ENCODE results near the gene LYL1.
"Not testable (repeated sequence)": the region's sequence is repeated elsewhere in the genome, so short reads cannot be mapped to it uniquely, and the experiment has no call there.

Gene LYL1

DNA sequence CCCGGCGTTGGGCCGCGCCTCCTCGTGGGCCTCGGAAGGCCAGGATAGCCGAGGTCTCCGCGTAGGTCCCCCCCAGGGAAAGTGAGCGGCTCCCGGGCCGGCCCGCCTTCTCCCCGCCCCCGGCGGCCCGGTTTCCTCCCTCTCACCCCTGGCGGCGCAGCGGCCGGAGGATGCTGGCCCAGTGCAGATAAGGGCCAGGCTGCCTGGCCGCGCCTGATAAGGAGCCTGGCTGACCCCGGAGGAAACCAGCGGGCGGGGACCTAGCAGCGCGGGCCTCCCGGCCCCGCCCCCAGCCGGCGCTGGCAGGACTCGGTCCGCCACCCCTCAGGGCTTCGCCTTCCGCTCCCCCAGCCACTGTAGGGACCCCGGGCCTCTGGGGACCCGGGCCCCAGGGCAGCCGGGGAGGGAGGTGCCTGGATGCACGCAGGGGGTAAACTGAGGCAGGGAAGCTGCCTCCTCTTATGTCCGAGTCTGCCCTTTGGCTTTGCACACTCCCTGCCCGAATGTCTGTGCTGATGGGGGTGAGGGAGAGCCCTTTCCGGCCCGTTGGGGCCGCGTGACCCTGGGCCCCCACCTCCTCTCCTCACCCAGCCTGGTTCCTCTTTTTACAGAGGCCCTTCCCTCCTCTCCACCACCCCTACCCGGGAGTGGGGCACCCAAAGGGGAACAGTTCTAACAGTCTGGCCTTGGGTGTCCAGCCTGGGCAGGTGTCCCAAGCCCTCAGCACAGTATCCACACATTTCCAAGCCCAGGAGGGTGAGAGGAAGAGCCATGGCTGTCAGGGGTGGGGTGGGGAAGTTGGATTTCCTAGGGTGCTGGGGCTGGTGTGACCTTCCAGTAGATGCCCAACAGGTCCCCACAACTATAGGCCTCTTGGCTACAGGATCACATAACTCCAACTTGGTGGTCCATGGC is at the start of gene LYL1:
TSS of gene LYL1 (minus strand) at position 193 of the 915 bp plus-strand sequence. CDS start 1,687 bp downstream, outside the sequence.
- peak within 1 kb of the TSS; percentile 98 for H3K27ac Mint-ChIP-seq
- peaks cover 68% of the 10 kb centered on the region for H3K4me1 Mint-ChIP-seq (ENCODE audit: low read depth)
- no peaks in the 10 kb centered on the region for H3K9me3 Mint-ChIP-seq
- intact Hi-C loops (cut with micrococcal nuclease): loop anchor here (1.0 to 5.0 kb wide), 2 partner anchors 9 to 49 kb away; partner anchors contain the start of genes IER2 and STX10
- no peaks in the 10 kb centered on the region for H3K27me3 Mint-ChIP-seq
- H3K4me3 Mint-ChIP-seq: peak within 1 kb of the TSS; percentile 92
- peaks cover 73% of the 10 kb centered on the region for H3K36me3 Mint-ChIP-seq (ENCODE audit: low read depth)

DNA sequence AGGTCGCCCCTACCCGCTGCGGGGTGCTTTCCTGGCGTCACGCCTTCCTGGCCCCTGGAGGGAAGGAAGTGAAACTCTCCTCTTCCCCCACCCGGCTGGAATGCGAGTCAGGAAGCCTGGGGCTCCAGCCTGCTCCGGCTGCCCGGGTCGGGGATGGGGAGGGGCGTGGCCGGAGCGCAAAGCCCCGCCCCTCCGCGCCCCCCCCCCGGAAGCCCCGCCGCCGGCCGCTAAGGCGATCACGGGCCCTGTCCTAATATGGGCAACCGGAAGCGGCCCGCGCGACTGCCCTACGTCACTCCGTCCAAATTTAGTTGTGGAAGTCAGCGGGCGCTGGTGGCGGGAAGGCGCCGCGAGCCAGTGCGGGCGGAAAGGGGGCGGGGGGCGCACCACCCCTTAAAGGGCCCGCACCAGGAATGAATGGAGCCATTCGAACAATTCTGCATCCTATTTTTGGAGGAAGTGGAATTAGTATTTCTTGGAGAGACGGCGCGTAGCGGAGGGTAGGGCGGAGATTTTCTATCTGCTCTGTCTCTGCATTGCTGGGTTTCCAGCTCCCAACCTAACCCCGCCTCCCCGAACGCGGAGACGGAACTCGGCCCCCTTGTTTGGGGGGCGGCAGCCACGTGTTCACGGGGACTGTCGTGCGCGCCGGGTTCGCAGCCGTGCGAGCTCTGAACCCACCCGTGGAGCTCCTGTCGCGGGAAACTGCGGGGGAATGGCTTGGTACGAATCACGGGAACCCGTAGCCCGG is 49.1 kb upstream of the LYL1 start:
- Mint-ChIP-seq H3K4me1 (ENCODE audit: low read depth) (peaks cover 57% of the 10 kb centered on the region), H3K36me3 (ENCODE audit: low read depth) (peaks cover 53% of the 10 kb centered on the region), H3K4me3 (peak overlapping the region; percentile 97), H3K27ac (peak overlapping the region; percentile 99), H3K9me3 (no peaks in the 10 kb centered on the region), H3K27me3 (no peaks in the 10 kb centered on the region)
- intact Hi-C loops (cut with micrococcal nuclease): loop anchor here (2.0 to 5.0 kb wide), 2 partner anchors 35 to 49 kb away; partner anchors contain the start of genes LYL1 and TRMT1

DNA sequence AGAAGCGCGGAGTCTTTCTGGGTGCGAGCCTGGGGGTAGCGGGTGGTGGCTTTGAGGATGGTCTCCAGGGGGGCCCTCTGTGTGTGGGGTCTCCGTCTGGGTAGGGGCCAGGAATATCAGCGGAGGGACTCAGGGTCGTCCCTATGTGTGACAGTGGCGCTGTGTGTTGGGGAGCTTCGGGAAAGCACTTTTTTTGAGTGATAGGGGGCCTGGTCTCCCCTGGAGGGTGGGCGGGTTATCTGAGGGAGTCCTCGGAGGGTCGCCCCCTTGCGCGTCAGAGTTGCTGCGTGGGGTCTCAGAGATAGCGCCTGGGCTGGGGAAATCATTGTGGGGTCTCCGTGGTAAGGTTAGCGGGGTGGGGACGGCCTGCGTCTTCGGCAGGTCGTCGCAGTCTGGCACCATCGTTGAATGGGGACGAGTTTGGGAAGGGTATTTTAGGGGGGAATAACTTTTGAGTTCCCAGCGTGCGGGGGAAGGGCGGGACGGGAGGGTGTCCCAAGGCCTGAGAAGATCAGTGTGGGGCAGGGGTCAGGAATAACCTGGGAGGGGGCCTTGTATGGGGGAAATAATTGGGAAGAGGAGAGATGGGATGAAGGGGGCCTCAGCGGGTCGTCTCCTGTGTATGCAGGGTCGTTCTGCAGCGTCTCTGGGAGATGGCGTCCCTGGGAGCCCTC is 48.4 kb upstream of the LYL1 start:
- Mint-ChIP-seq H3K27me3 (no peaks in the 10 kb centered on the region), H3K4me3 (peak overlapping the region; percentile 97), H3K4me1 (ENCODE audit: low read depth) (peaks cover 54% of the 10 kb centered on the region), H3K9me3 (no peaks in the 10 kb centered on the region), H3K27ac (peak overlapping the region; percentile 99), H3K36me3 (ENCODE audit: low read depth) (peaks cover 60% of the 10 kb centered on the region)
- intact Hi-C loops (cut with micrococcal nuclease): loop anchor here (2.0 to 5.0 kb wide), 2 partner anchors 34 to 49 kb away; partner anchors contain the start of genes LYL1 and TRMT1

DNA sequence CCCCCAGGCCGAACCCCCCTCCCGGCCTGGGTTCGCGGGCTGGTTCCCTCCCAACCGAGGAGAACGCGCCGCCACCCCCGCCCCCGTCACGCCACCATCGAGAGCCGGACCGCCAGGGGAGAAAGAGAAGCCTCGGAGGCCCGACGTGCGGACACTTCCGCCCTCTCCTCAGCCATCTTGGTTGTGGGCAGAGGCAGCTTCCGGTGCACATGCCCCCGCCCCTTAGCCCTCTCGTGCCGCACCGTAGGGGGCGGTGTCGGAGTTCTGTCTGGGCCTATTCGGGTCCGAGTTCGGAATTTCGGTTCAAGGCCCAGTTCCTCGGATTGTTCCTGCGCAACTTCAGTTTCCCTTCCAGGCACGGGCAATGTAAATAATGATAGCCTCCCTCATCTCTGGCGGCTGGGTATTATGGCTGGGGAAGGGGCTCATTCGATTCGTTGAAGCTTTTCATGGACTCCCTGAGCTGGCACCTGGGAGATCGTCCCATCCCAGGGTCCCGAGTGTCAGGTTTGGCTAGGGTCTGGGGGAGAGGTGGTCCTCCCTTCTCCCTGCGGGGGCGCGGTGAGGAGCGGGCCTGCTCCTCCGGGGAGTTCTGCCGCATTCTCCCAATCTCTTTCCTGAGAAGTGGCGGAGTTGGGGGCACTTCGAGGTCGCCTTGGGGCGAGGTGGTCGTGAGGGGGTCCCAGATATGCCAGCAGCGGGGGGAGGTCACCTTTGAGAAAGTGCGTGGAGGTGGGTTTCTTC is 47.7 kb upstream of the LYL1 start, which contains the start of the genes IER2 and STX10:
TSS of gene IER2 (plus strand) at position 225 of the 744 bp plus-strand sequence. CDS start 2,776 bp downstream, outside the sequence.
TSS of gene STX10 (minus strand) at position 189 of the 744 bp plus-strand sequence. CDS start 202 bp downstream, outside the sequence.
- no peaks in the 10 kb centered on the region for H3K27me3 Mint-ChIP-seq
- H3K36me3 Mint-ChIP-seq (ENCODE audit: low read depth): peaks cover 67% of the 10 kb centered on the region
- peak within 1 kb of the TSS; percentile 99 for H3K27ac Mint-ChIP-seq
- peaks cover 48% of the 10 kb centered on the region for H3K4me1 Mint-ChIP-seq (ENCODE audit: low read depth)
- H3K4me3 Mint-ChIP-seq: peak within 1 kb of the TSS; percentile 97
- H3K9me3 Mint-ChIP-seq: no peaks in the 10 kb centered on the region
- intact Hi-C loops (cut with micrococcal nuclease): loop anchor here (2.0 to 5.0 kb wide), 2 partner anchors 34 to 48 kb away; partner anchors contain the start of genes LYL1 and TRMT1

DNA sequence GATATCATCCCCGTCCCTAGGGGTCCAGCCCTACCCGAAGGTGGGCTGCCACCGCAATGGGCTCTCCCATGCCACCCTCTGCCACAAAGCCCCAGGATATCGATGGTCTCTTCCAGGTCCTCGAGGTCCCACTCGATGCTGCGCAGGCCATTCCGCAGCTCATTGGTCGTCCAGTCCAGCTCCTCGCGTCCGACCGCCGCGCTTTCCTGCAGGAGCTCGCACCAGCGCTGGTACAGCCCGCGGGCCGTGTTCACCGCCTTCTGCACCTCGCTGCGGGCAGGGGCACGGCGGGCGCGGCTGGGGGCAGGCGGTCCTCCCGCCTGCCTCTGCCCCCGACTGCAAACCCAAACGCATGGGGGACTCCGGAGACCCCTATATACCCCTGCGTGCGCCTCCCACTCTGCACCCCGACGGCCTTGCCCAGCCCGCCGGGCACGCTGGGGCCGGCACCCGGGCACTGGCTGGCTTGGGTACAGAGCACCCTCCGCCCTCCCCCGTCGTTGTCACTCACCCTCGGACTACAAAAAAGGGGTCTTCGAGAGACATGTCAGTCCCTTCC is 47.0 kb upstream of the LYL1 start:
- Mint-ChIP-seq H3K27me3 (no peaks in the 10 kb centered on the region), H3K36me3 (ENCODE audit: low read depth) (peaks cover 71% of the 10 kb centered on the region), H3K4me1 (ENCODE audit: low read depth) (peaks cover 47% of the 10 kb centered on the region), H3K27ac (peak overlapping the region; percentile 99), H3K4me3 (peak overlapping the region; percentile 97), H3K9me3 (no peaks in the 10 kb centered on the region)
- intact Hi-C loops (cut with micrococcal nuclease): loop anchor here (2.0 to 5.0 kb wide), 2 partner anchors 33 to 47 kb away; partner anchors contain the start of genes LYL1 and TRMT1

DNA sequence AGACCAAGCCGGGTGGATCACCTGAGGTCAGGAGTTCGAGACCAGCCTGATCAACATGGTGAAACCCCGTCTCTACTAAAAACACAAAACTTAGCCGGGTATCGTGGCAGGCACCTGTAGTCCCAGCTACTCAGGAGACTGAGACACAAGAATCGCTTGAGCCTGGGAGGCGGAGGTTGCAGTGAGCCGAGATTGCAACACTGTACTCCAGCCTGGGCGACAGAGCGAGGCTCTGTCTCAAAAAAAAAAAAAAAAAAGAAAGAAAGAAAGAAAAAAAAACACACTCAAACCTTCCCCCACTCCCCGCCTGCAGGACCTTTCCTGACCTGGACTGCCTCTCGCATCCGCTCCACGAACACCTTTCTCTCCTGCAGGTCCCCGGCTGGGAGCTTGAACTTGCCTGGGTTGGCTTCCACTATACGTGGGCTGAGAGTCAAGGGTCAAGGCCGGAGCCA is 46.5 kb upstream of the LYL1 start:
- Mint-ChIP-seq H3K4me1 (ENCODE audit: low read depth) (peaks cover 47% of the 10 kb centered on the region), H3K36me3 (ENCODE audit: low read depth) (peaks cover 71% of the 10 kb centered on the region), H3K27ac (peak overlapping the region; percentile 99), H3K4me3 (peak overlapping the region; percentile 97)
- intact Hi-C loops (cut with micrococcal nuclease); H3K9me3 Mint-ChIP-seq; H3K27me3 Mint-ChIP-seq: not testable (repeated sequence)

DNA sequence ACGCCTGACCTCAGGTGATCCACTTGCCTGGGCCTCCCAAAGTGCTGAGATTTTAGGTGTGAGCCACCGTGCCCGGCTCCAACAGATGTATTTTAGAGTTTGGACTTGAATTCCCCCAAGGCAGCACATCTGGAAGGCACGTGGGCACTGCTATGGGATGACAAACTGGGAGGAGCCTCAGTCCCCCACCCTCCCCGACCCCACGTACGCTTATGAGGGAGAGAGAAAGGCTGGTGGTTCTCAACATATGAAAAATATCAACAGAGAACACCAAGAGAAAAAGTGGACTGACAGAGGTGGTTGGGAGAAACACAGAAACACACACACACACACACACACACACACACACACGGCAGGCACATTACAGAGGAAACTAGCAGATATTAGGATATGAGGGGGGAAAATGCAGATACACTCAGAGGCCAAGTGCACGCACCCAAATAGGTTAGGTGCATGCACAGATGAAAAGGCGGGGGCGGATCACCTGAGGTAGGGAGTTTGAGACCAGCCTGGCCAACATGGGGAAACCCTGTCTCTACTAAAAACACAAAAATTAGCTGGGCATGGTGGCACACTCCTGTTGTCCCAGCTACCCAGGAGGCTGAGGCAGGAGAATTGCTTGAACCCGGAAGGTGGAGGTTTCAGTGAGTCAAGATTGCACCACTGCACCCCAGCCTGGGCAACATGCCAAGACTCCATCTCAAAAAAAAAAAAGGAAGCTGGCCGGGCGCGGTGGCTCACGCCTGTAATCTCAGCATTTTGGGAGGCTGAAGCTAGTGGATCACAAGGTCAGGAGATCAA is 44.3 kb upstream of the LYL1 start:
- peaks cover 51% of the 10 kb centered on the region for H3K4me1 Mint-ChIP-seq (ENCODE audit: low read depth)
- peak overlapping the region; percentile 44 for H3K4me3 Mint-ChIP-seq
- no peaks in the 10 kb centered on the region for H3K9me3 Mint-ChIP-seq
- H3K36me3 Mint-ChIP-seq (ENCODE audit: low read depth): peaks cover 71% of the 10 kb centered on the region
- intact Hi-C loops (cut with micrococcal nuclease): no loop called here
- H3K27me3 Mint-ChIP-seq: no peaks in the 10 kb centered on the region
- H3K27ac Mint-ChIP-seq: peak overlapping the region; percentile 99

DNA sequence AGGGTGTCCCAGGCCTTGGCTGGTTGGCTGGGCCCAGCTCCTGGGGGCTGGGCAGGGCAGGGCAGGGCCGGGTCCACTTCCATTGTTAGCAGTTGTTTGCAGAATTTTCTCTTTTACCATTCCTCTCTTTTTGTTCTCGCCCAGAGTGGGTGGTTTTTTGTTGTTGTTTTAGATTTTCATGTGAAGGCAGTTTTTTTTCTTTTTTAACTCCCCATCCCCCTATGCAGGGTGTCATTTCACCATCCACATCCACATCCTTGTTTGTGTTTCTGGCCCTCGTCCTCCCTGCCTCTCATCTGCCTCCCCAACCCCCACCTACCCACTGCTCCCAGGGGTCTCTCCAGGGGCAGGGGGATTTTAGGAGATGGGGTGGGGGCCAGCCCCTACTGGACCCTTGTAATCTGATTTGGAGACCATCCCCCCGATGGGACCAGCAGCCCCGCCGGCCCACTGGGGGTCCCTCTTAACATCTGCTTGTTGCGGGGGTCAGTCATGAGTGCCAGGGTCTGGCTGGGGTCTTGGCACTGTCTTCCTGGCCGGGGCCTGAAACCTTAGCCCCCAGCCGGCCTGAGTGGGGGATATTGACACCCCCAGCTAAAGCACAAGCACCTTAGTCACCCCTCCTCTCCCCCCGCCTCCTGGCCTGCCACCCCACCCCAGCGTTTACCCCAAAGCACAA is 37.1 kb upstream of the LYL1 start:
- Mint-ChIP-seq H3K4me3 (no peak overlapping the region), H3K9me3 (no peaks in the 10 kb centered on the region), H3K27me3 (no peaks in the 10 kb centered on the region), H3K27ac (peak overlapping the region; percentile 60), H3K36me3 (ENCODE audit: low read depth) (peaks cover 92% of the 10 kb centered on the region), H3K4me1 (ENCODE audit: low read depth) (peaks cover 27% of the 10 kb centered on the region)
- intact Hi-C loops (cut with micrococcal nuclease): no loop called here

DNA sequence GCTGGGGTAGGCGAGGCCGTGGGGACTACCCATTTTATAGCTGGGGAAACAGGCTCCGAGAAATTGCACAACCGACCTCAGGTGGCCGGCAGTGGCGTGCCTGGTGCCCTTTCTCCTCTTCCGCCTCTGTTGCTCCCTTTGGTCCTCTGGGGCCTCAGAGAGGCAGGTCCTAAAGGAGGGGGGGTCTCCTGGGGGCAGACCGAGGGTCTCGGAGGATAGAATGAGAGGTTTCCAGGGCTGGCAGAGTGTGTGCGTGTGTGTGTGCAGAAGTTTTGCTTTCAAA is 36.2 kb upstream of the LYL1 start:
- Mint-ChIP-seq H3K36me3 (ENCODE audit: low read depth) (peaks cover 90% of the 10 kb centered on the region), H3K27ac (no peak overlapping the region), H3K27me3 (no peaks in the 10 kb centered on the region)

DNA sequence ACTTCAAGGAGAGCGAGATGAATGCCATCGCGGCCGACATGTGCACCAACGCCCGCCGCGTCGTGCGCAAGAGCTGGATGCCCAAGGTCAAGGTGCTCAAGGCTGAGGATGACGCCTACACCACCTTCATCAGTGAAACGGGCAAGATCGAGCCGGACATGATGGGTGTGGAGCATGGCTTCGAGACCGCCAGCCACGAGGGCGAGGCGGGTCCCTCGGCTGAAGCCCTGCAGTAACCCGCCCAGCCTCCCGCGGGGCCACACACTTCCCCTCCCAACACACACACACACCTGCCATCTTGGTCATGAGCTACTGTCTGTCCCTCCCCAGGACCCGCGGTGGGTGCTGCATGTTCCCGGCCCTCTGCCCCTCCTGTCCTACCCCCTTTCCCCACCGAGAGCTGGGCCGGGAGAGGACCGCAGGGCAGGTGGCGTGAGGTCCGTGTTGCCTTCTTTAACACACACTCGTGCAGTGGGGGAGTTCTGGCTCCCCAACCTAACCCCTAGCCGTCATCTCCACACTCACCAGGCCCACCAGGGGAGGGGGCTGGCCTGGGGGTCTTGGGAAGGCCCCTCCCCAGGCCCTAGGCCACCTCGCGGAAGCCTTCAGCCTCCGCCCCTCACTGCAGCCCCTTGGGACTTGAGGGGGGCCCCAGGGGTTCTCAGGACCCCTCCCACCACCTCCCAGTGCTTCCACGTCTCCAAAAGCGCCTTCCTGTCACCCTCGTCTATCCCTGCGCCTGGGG is 35.7 kb upstream of the LYL1 start:
- Mint-ChIP-seq H3K9me3 (no peaks in the 10 kb centered on the region), H3K27ac (no peak overlapping the region), H3K4me1 (ENCODE audit: low read depth) (peaks cover 16% of the 10 kb centered on the region), H3K36me3 (ENCODE audit: low read depth) (peaks cover 89% of the 10 kb centered on the region), H3K27me3 (no peaks in the 10 kb centered on the region), H3K4me3 (no peak overlapping the region)
- intact Hi-C loops (cut with micrococcal nuclease): no loop called here

More for the DNA sequence above, 36.2 kb upstream of the LYL1 start:
- intact Hi-C loops (cut with micrococcal nuclease): no loop called here
- H3K4me1 Mint-ChIP-seq (ENCODE audit: low read depth): peaks cover 18% of the 10 kb centered on the region
- no peak overlapping the region for H3K4me3 Mint-ChIP-seq
- no peaks in the 10 kb centered on the region for H3K9me3 Mint-ChIP-seq

DNA sequence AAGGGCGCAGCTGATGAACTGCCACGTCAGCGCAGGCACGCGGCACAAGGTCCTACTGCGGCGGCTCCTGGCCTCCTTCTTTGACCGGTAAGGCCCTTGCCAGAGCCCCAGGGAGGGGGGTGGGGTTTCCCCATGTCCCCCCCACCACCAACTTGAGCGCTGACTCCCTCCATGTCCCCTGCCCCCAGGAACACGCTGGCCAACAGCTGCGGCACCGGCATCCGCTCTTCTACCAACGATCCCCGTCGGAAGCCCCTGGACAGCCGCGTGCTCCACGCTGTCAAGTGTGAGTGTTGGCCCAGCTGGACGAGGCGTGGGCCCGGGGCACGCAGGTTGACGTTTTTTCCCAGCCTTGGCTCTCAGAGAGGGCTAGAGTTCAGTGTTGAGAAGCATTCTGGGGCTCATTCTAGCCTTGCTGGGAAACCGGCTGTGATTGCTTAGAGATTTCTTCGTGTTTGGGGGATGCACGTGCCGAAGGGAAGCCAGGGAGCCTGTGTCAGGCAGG is 34.7 kb upstream of the LYL1 start:
- intact Hi-C loops (cut with micrococcal nuclease): no loop called here
- peaks cover 26% of the 10 kb centered on the region for H3K4me1 Mint-ChIP-seq (ENCODE audit: low read depth)
- H3K36me3 Mint-ChIP-seq (ENCODE audit: low read depth): peaks cover 94% of the 10 kb centered on the region
- H3K27ac Mint-ChIP-seq: no peak overlapping the region
- no peaks in the 10 kb centered on the region for H3K9me3 Mint-ChIP-seq
- H3K4me3 Mint-ChIP-seq: no peak overlapping the region
- no peaks in the 10 kb centered on the region for H3K27me3 Mint-ChIP-seq
